PC-3 (cell line): ENCODE data around the gene MR1.

Source experiments
- CTCF ChIP-seq: fragments of 300-600 bp; sonication (generic); conservative IDR thresholded peaks from 2 replicates; pipeline ENCODE4 v1.5.1; 2017; ENCODE audit warnings: antibody characterized with exemption, low read depth, mild to moderate bottlenecking, low read length
- EZH2 ChIP-seq: fragments of 300-600 bp; sonication (generic); IDR thresholded peaks from one replicate; pipeline ENCODE4 v1.6.1; 2017; ENCODE audit warnings: antibody characterized with exemption, mild to moderate bottlenecking, low read length; ENCODE audit not compliant: unreplicated experiment

GRCh38 chr1:181087400-181087901 lies 53.7 kb downstream of the MR1 start:
- TF ChIP-seq CTCF (no peak), EZH2 (no peak)
